ENCODE results near the gene TAF1B. TPM values are rescaled to one million over a fixed set of nuclear protein-coding genes. Genes with fewer than 3 reads are reported as not detected.

TAF1B gene
- total and polyA plus RNA-seq, 10 of the 15 experiments (the other 5 are each of a cell fraction or from before 2014, with no cell fraction given) = 8.1 to 18.3 (median 12.4) TPM

GRCh38 chr2:9793918-9794717 is 49.2 kb upstream of the TAF1B start:
- intact Hi-C loops (cut with micrococcal nuclease; ENCODE audit: unreplicated experiment) = no loop called here
- BruUV-seq (replicated peaks) = no TSS peak

More at GRCh38 chr2:9793918-9794717, 49.2 kb upstream of the TAF1B start:
- Histone ChIP-seq H3K36me3 (ENCODE audit: control insufficient read depth in 2 of 2, insufficient read depth in 2 of 2, low read length in 1 of 2) (no peaks in the 10 kb centered on the region), H3K9me3 (replicated peaks; ENCODE audit: control insufficient read depth, insufficient read depth, low read length) (no peaks in the 10 kb centered on the region; the same call in 2 of the 3 replicates), H3K9ac (ENCODE audit: control insufficient read depth, insufficient read depth, low read length) (no peak overlapping the region), H3K27me3 (replicated peaks in 1 of 2; ENCODE audit: control insufficient read depth in 2 of 2, insufficient read depth in 2 of 2, low read length in 1 of 2) (no peaks in the 10 kb centered on the region), H2AFZ (ENCODE audit: control insufficient read depth, low read depth, low read length) (no peak overlapping the region), H3K27ac (ENCODE audit: control insufficient read depth, insufficient read depth) (no peak overlapping the region), H3K4me3 (no peak overlapping the region), H3K4me2 (ENCODE audit: control insufficient read depth, insufficient read depth) (no peak overlapping the region), H3K79me2 (ENCODE audit: control insufficient read depth, insufficient read depth, low read length) (no peaks in the 10 kb centered on the region), H3K4me1 (ENCODE audit: control insufficient read depth, insufficient read depth, low read length) (peaks cover 21% of the 10 kb centered on the region), H4K20me1 (ENCODE audit: control insufficient read depth, insufficient read depth) (no peaks in the 10 kb centered on the region)
- ATAC-seq (no peak), FAIRE-seq (no peak), DNase-seq (ENCODE audit: low read depth, low spot score) (no peak)
- 70% methylated on average over 15 of the region's 17 CpGs for WGBS (ENCODE audit: insufficient coverage, insufficient replicate concordance, low lambda C conversion rate, missing lambda C conversion rate)
- ChIA-PET POLR2A (interaction anchor here (0.5 kb wide), 1 partner anchor 412 kb away, joined by 3 read pairs; no protein-coding TSS in a partner anchor), CTCF (interaction anchor here (1.0 to 1.8 kb wide), 3 partner anchors 19 to 24 kb away, joined by 3 to 6 read pairs (median 5); no protein-coding TSS in a partner anchor), RAD21 (ENCODE audit: unreplicated experiment) (no interaction called here), SMC1A (ENCODE audit: uncharacterized antibody, unreplicated experiment) (no interaction called here)
- in situ Hi-C loops (cut with MboI) = no loop called here
- TF ChIP-seq ZBTB11 (CRISPR knock-in tag; IDR thresholded peaks at IDR 0.05) (no peak), TAF1 (IDR thresholded peaks at IDR 0.05; ENCODE audit: borderline replicate concordance, low read depth, low read length) (no peak), MTA3 (IDR thresholded peaks at IDR 0.05; ENCODE audit: borderline replicate concordance, low read length) (no peak), ZNF24 (IDR thresholded peaks at IDR 0.05) (no peak), HDAC2 (IDR thresholded peaks at IDR 0.05) (no peak), HCFC1 (IDR thresholded peaks at IDR 0.05; ENCODE audit: low read length) (no peak), TCF7 (IDR thresholded peaks at IDR 0.05; ENCODE audit: borderline replicate concordance) (no peak), SKIL (IDR thresholded peaks at IDR 0.05; ENCODE audit: low read depth, poor library complexity, severe bottlenecking) (no peak), PBX3 (IDR thresholded peaks at IDR 0.05; ENCODE audit: insufficient replicate concordance, low read depth, low read length) (no peak), NBN (IDR thresholded peaks at IDR 0.05) (no peak), KDM1A (IDR thresholded peaks at IDR 0.05; ENCODE audit: borderline replicate concordance) (no peak), NR2C2 (IDR thresholded peaks at IDR 0.05; ENCODE audit: borderline replicate concordance, control insufficient read depth, insufficient read length, low read depth) (no peak), POLR2A (IDR thresholded peaks at IDR 0.05; ENCODE audit: low read depth, low read length) (no peak), CHD4 (IDR thresholded peaks at IDR 0.05) (no peak)

All from GM12878 (cell line).